HEK293 (cell line): Measurements from ENCODE around the gene RAPGEF5.

ENCODE experiments used
- CTCF ChIA-PET: fragments of 350-600 bp; formaldehyde crosslinking; extraction: SDS; loops from one replicate; lab custom pipeline; 2021; ENCODE audit warnings: antibody characterized with exemption; lab: Yijun Ruan, JAX
- POLR2A ChIA-PET: fragments of 300-600 bp; formaldehyde crosslinking; extraction: SDS; loops from one replicate; lab custom pipeline; 2020; ENCODE audit warnings: antibody characterized with exemption, inconsistent platforms; lab: Yijun Ruan, JAX
- H3K27ac ChIP-seq: fragments of 200-500 bp; sonication (Bioruptor generic); 2 replicates; pipeline ENCODE4 v1.5.1; 2014; ENCODE audit warnings: low read depth, low read length, control low read depth, inconsistent platforms; ENCODE audit errors: extremely low read depth
- H3K36me3 ChIP-seq, 2 experiments: fragments of 200-500 bp in 1 of 2; sonication (Bioruptor generic) in 1 of 2; 1 replicate in 1 of 2; 2 replicates in 1 of 2; pipeline ENCODE4 v1.5.1; 2014 to 2017; ENCODE audit warnings: inconsistent platforms in 2 of 2, low read length in 2 of 2; ENCODE audit not compliant: control insufficient read depth in 2 of 2, insufficient read depth in 1 of 2
- H3K4me1 ChIP-seq: fragments of 200-500 bp; sonication (Bioruptor generic); 2 replicates; pipeline ENCODE4 v1.5.1; 2014; ENCODE audit warnings: mild to moderate bottlenecking, low read length, inconsistent platforms; ENCODE audit not compliant: control insufficient read depth, insufficient read depth
- H3K4me3 ChIP-seq: 2 replicates; pipeline ENCODE4 v1.5.1; 2011; ENCODE audit warnings: low read depth, mild to moderate bottlenecking, control low read depth, low read length, moderate library complexity
- H3K9me3 ChIP-seq: fragments of 200-500 bp; sonication (Bioruptor generic); 2 replicates; pipeline ENCODE4 v1.5.1; 2014; ENCODE audit warnings: low read depth, low read length, inconsistent platforms; ENCODE audit not compliant: control insufficient read depth, insufficient read depth
- FEZF1 ChIP-seq: fragments of 450-650 bp; formaldehyde crosslinking; IDR thresholded peaks from 2 replicates; pipeline ENCODE4 v1.5.1; 2016; ENCODE audit warnings: missing biosample characterization, missing genetic modification characterization
- IKZF3 ChIP-seq: fragments of 450-650 bp; IDR thresholded peaks from 2 replicates; pipeline ENCODE4 v1.5.0; 2018; ENCODE audit warnings: missing biosample characterization, mild to moderate bottlenecking, missing genetic modification characterization, moderate library complexity
- MYNN ChIP-seq: fragments of 450-650 bp; formaldehyde crosslinking; IDR thresholded peaks from 2 replicates; pipeline ENCODE4 v1.5.1; 2016; ENCODE audit warnings: missing biosample characterization, missing genetic modification characterization, borderline replicate concordance
- OSR2 ChIP-seq: fragments of 450-650 bp; formaldehyde crosslinking; IDR thresholded peaks from 2 replicates; pipeline ENCODE4 v1.5.1; 2016; ENCODE audit warnings: missing biosample characterization, missing genetic modification characterization
- ZNF112 ChIP-seq: fragments of 450-650 bp; formaldehyde crosslinking; IDR thresholded peaks from 2 replicates; pipeline ENCODE4 v1.5.0; 2017; ENCODE audit warnings: missing biosample characterization, missing genetic modification characterization
- ZNF146 ChIP-seq: fragments of 450-650 bp; formaldehyde crosslinking; IDR thresholded peaks from 2 replicates; pipeline ENCODE4 v1.5.1; 2016; ENCODE audit warnings: missing biosample characterization, missing genetic modification characterization
- ZNF416 ChIP-seq: fragments of 450-650 bp; formaldehyde crosslinking; IDR thresholded peaks from 2 replicates; pipeline ENCODE4 v1.5.1; 2016; ENCODE audit warnings: missing biosample characterization, missing genetic modification characterization
- ZNF48 ChIP-seq: fragments of 450-650 bp; formaldehyde crosslinking; IDR thresholded peaks from 2 replicates; pipeline ENCODE4 v1.5.1; 2016; ENCODE audit warnings: missing biosample characterization, missing genetic modification characterization
- ZNF585B ChIP-seq: fragments of 450-650 bp; formaldehyde crosslinking; IDR thresholded peaks from 2 replicates; pipeline ENCODE4 v1.5.1; 2016; ENCODE audit warnings: missing biosample characterization, missing genetic modification characterization
- ZNF624 ChIP-seq: fragments of 450-650 bp; formaldehyde crosslinking; IDR thresholded peaks from 2 replicates; pipeline ENCODE4 v1.5.1; 2017; ENCODE audit warnings: missing biosample characterization, missing genetic modification characterization
- ZNF777 ChIP-seq: fragments of 450-650 bp; formaldehyde crosslinking; IDR thresholded peaks from 2 replicates; pipeline ENCODE4 v1.5.1; 2017; ENCODE audit warnings: missing biosample characterization, missing genetic modification characterization, borderline replicate concordance
- ZNF830 ChIP-seq: fragments of 450-650 bp; IDR thresholded peaks from 2 replicates; pipeline ENCODE4 v1.5.0; 2018; ENCODE audit warnings: missing biosample characterization, missing genetic modification characterization, low read depth, mild to moderate bottlenecking, moderate library complexity
- TF ChIP-seq, protein P1 (sequence below): fragments of 450-650 bp; formaldehyde crosslinking; IDR thresholded peaks from 2 replicates; pipeline ENCODE4 v1.5.1; 2016; ENCODE audit warnings: missing biosample characterization, missing genetic modification characterization
- TF ChIP-seq, protein P2 (sequence below): fragments of 450-650 bp; formaldehyde crosslinking; IDR thresholded peaks from 2 replicates; pipeline ENCODE4 v1.5.1; 2017; ENCODE audit warnings: missing biosample characterization, missing genetic modification characterization
- TF ChIP-seq, protein P3 (sequence below): fragments of 450-650 bp; formaldehyde crosslinking; IDR thresholded peaks from 2 replicates; pipeline ENCODE4 v1.5.1; 2016; ENCODE audit warnings: missing biosample characterization, missing genetic modification characterization, low read depth
- TF ChIP-seq, protein P4 (sequence below): fragments of 450-650 bp; formaldehyde crosslinking; IDR thresholded peaks from 2 replicates; pipeline ENCODE4 v1.5.1; 2016; ENCODE audit warnings: missing biosample characterization, missing genetic modification characterization
- TF ChIP-seq, protein P5 (sequence below): fragments of 450-650 bp; formaldehyde crosslinking; IDR thresholded peaks from 2 replicates; pipeline ENCODE4 v1.5.1; 2016; ENCODE audit warnings: missing biosample characterization, missing genetic modification characterization
- TF ChIP-seq, protein P6 (sequence below): fragments of 450-650 bp; formaldehyde crosslinking; IDR thresholded peaks from 2 replicates; pipeline ENCODE4 v1.5.1; 2016; ENCODE audit warnings: missing biosample characterization, missing genetic modification characterization
- TF ChIP-seq, protein P7 (sequence below): fragments of 450-650 bp; formaldehyde crosslinking; IDR thresholded peaks from 2 replicates; pipeline ENCODE4 v1.5.1; 2016; ENCODE audit warnings: missing biosample characterization, missing genetic modification characterization

Gene RAPGEF5

DNA sequence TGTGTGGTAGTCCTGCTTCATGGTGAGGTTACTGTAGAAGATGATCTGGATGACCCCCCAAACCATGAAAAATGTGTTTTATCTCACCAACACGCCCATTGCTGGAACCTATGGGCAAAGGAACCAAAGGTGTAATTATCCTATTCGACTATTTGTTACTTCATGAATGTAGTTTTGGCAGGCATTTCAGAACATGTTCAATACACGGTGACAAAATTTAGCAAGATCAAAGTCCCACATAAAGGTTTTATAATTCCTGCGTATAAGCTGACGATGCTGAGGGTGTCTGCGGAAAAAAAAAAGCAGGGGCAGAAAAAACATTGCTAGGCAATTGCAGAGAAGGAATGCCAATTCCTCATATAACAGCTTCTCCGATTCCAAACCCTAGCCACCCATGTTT, 13.3 kb downstream of the RAPGEF5 start (continued):
- TF ChIP-seq ZNF830 (tag by site-specific recombination), result no peak
- TF ChIP-seq, protein P1, sequence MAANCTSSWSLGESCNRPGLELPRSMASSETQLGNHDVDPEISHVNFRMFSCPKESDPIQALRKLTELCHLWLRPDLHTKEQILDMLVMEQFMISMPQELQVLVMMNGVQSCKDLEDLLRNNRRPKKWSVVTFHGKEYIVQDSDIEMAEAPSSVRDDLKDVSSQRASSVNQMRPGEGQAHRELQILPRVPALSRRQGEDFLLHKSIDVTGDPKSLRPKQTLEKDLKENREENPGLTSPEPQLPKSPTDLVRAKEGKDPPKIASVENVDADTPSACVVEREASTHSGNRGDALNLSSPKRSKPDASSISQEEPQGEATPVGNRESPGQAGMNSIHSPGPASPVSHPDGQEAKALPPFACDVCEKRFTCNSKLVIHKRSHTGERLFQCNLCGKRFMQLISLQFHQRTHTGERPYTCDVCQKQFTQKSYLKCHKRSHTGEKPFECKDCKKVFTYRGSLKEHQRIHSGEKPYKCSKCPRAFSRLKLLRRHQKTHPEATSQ (tag by site-specific recombination), result no peak
- TF ChIP-seq ZNF112, result no peak

DNA sequence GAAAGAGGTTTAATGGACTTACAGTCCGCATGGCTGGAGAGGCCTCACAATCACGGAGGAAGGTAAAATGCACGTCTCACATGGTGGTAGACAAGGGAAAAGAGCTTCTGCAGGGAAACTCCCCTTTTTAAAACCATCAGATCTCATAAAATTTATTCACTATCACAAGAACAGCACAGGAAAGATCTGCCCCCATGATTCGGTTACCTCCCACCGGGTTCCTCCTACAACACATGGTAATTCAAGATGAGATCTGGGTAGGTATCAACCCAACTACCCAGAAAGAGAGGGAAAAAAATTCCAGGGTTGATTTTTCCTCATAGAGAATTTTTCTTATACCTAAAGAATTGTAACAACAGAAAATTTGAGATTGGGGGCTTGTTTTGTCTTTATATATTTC, 13.9 kb downstream of the RAPGEF5 start:
- Histone ChIP-seq H3K27ac (no peak overlapping the region), H3K36me3 (no peaks in the 10 kb centered on the region), H3K9me3 (no peaks in the 10 kb centered on the region), H3K4me3 (no peak overlapping the region), H3K4me1 (peaks cover 6% of the 10 kb centered on the region; the same call in 1 of the 2 replicates)
- TF ChIP-seq, protein P2, sequence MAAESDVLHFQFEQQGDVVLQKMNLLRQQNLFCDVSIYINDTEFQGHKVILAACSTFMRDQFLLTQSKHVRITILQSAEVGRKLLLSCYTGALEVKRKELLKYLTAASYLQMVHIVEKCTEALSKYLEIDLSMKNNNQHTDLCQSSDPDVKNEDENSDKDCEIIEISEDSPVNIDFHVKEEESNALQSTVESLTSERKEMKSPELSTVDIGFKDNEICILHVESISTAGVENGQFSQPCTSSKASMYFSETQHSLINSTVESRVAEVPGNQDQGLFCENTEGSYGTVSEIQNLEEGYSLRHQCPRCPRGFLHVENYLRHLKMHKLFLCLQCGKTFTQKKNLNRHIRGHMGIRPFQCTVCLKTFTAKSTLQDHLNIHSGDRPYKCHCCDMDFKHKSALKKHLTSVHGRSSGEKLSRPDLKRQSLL (tag by site-specific recombination), result no peak
- TF ChIP-seq, protein P3, sequence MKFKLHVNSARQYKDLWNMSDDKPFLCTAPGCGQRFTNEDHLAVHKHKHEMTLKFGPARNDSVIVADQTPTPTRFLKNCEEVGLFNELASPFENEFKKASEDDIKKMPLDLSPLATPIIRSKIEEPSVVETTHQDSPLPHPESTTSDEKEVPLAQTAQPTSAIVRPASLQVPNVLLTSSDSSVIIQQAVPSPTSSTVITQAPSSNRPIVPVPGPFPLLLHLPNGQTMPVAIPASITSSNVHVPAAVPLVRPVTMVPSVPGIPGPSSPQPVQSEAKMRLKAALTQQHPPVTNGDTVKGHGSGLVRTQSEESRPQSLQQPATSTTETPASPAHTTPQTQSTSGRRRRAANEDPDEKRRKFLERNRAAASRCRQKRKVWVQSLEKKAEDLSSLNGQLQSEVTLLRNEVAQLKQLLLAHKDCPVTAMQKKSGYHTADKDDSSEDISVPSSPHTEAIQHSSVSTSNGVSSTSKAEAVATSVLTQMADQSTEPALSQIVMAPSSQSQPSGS (tag by site-specific recombination), result no peak
- TF ChIP-seq ZNF416 (no peak), ZNF48 (tag by site-specific recombination) (no peak), IKZF3 (tag by site-specific recombination) (no peak), ZNF624 (no peak), FEZF1 (tag by site-specific recombination) (no peak), ZNF146 (tag by site-specific recombination) (no peak), OSR2 (tag by site-specific recombination) (no peak), MYNN (no peak), ZNF777 (tag by site-specific recombination) (no peak), ZNF585B (tag by site-specific recombination) (no peak)
- TF ChIP-seq, protein P4, sequence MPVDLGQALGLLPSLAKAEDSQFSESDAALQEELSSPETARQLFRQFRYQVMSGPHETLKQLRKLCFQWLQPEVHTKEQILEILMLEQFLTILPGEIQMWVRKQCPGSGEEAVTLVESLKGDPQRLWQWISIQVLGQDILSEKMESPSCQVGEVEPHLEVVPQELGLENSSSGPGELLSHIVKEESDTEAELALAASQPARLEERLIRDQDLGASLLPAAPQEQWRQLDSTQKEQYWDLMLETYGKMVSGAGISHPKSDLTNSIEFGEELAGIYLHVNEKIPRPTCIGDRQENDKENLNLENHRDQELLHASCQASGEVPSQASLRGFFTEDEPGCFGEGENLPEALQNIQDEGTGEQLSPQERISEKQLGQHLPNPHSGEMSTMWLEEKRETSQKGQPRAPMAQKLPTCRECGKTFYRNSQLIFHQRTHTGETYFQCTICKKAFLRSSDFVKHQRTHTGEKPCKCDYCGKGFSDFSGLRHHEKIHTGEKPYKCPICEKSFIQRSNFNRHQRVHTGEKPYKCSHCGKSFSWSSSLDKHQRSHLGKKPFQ, result no peak
- TF ChIP-seq, protein P5, sequence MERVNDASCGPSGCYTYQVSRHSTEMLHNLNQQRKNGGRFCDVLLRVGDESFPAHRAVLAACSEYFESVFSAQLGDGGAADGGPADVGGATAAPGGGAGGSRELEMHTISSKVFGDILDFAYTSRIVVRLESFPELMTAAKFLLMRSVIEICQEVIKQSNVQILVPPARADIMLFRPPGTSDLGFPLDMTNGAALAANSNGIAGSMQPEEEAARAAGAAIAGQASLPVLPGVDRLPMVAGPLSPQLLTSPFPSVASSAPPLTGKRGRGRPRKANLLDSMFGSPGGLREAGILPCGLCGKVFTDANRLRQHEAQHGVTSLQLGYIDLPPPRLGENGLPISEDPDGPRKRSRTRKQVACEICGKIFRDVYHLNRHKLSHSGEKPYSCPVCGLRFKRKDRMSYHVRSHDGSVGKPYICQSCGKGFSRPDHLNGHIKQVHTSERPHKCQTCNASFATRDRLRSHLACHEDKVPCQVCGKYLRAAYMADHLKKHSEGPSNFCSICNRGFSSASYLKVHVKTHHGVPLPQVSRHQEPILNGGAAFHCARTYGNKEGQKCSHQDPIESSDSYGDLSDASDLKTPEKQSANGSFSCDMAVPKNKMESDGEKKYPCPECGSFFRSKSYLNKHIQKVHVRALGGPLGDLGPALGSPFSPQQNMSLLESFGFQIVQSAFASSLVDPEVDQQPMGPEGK, result no peak
- TF ChIP-seq, protein P6, sequence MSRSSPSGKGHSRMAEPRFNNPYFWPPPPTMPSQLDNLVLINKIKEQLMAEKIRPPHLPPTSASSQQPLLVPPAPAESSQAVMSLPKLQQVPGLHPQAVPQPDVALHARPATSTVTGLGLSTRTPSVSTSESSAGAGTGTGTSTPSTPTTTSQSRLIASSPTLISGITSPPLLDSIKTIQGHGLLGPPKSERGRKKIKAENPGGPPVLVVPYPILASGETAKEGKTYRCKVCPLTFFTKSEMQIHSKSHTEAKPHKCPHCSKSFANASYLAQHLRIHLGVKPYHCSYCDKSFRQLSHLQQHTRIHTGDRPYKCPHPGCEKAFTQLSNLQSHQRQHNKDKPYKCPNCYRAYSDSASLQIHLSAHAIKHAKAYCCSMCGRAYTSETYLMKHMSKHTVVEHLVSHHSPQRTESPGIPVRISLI (tag by site-specific recombination), result no peak
- TF ChIP-seq, protein P7, sequence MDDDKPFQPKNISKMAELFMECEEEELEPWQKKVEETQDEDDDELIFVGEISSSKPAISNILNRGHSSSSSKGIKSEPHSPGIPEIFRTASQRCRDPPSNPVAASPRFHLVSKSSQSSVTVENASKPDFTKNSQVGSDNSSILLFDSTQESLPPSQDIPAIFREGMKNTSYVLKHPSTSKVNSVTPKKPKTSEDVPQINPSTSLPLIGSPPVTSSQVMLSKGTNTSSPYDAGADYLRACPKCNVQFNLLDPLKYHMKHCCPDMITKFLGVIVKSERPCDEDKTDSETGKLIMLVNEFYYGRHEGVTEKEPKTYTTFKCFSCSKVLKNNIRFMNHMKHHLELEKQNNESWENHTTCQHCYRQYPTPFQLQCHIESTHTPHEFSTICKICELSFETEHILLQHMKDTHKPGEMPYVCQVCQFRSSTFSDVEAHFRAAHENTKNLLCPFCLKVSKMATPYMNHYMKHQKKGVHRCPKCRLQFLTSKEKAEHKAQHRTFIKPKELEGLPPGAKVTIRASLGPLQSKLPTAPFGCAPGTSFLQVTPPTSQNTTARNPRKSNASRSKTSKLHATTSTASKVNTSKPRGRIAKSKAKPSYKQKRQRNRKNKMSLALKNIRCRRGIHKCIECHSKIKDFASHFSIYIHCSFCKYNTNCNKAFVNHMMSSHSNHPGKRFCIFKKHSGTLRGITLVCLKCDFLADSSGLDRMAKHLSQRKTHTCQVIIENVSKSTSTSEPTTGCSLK (tag by site-specific recombination), result no peak
- ChIA-PET CTCF (no interaction called here), POLR2A (no interaction called here)
